Measurements from ENCODE around the gene ARAF.
A peak's percentile ranks its signal among the peaks of the same experiment; 100 is the strongest.

The ARAF gene

GRCh38 chrX:47539860-47540259, 21.1 kb upstream of the ARAF start:
- no peaks in the 10 kb centered on the region for H3K27me3 ChIP-seq (ENCODE audit: low read depth, low read length)
- no peaks in the 10 kb centered on the region for H3K36me3 ChIP-seq (ENCODE audit: control insufficient read depth in 1 of 2, insufficient read depth in 2 of 2, low read length in 2 of 2)
- no peak overlapping the region for H3K4me3 ChIP-seq (ENCODE audit: low read depth in 1 of 2, low read length in 2 of 2)
- H3K9me3 ChIP-seq (ENCODE audit: control insufficient read depth in 1 of 2, low read length in 2 of 2) = no peaks in the 10 kb centered on the region
- H3K27ac ChIP-seq (ENCODE audit: low read length) = no peak overlapping the region
- H3K4me1 ChIP-seq (ENCODE audit: control insufficient read depth in 1 of 2, insufficient read depth in 2 of 2, low read length in 2 of 2) = peaks cover 0 to 7% of the 10 kb centered on the region in 2 donors

- Histone ChIP-seq H3K27me3 (ENCODE audit: low read depth, low read length) (no peaks in the 10 kb centered on the region), H3K36me3 (ENCODE audit: control insufficient read depth in 1 of 2, insufficient read depth in 2 of 2, low read length in 2 of 2) (no peaks in the 10 kb centered on the region), H3K4me1 (ENCODE audit: control insufficient read depth in 1 of 2, insufficient read depth in 2 of 2, low read length in 2 of 2) (peaks cover 0 to 7% of the 10 kb centered on the region in 2 donors), H3K27ac (ENCODE audit: low read length) (peak overlapping the region; percentile 39), H3K9me3 (ENCODE audit: control insufficient read depth in 1 of 2, low read length in 2 of 2) (no peaks in the 10 kb centered on the region), H3K4me3 (ENCODE audit: low read depth in 1 of 2, low read length in 2 of 2) (no peak overlapping the region)
These were observed 20.1 kb upstream of the ARAF start for GRCh38 chrX:47540754-47541538.

GRCh38 chrX:47543496-47543895, 17.5 kb upstream of the ARAF start:
- Histone ChIP-seq H3K4me3 (ENCODE audit: low read depth in 1 of 2, low read length in 2 of 2) (no peak overlapping the region), H3K9me3 (ENCODE audit: control insufficient read depth in 1 of 2, low read length in 2 of 2) (no peaks in the 10 kb centered on the region), H3K27ac (ENCODE audit: low read length) (no peak overlapping the region), H3K4me1 (ENCODE audit: control insufficient read depth in 1 of 2, insufficient read depth in 2 of 2, low read length in 2 of 2) (peaks cover 0 to 7% of the 10 kb centered on the region in 2 donors), H3K27me3 (ENCODE audit: low read depth, low read length) (no peaks in the 10 kb centered on the region), H3K36me3 (ENCODE audit: control insufficient read depth in 1 of 2, insufficient read depth in 2 of 2, low read length in 2 of 2) (no peaks in the 10 kb centered on the region)

- no peaks in the 10 kb centered on the region for H3K4me1 ChIP-seq (ENCODE audit: control insufficient read depth in 1 of 2, insufficient read depth in 2 of 2, low read length in 2 of 2)
- no peaks in the 10 kb centered on the region for H3K9me3 ChIP-seq (ENCODE audit: control insufficient read depth in 1 of 2, low read length in 2 of 2)
- H3K27me3 ChIP-seq (ENCODE audit: low read depth, low read length) = no peaks in the 10 kb centered on the region
- peak overlapping the region; percentile 44 to 50 for H3K4me3 ChIP-seq (ENCODE audit: low read depth in 1 of 2, low read length in 2 of 2)
- peak overlapping the region; percentile 82 for H3K27ac ChIP-seq (ENCODE audit: low read length)
- H3K36me3 ChIP-seq (ENCODE audit: control insufficient read depth in 1 of 2, insufficient read depth in 2 of 2, low read length in 2 of 2) = no peaks in the 10 kb centered on the region
These were observed 4.9 kb upstream of the ARAF start for GRCh38 chrX:47556045-47556623.

GRCh38 chrX:47558436-47558835, 2.6 kb upstream of the ARAF start:
- Histone ChIP-seq H3K9me3 (ENCODE audit: control insufficient read depth in 1 of 2, low read length in 2 of 2) (no peaks in the 10 kb centered on the region), H3K4me3 (ENCODE audit: low read depth in 1 of 2, low read length in 2 of 2) (no peak overlapping the region), H3K4me1 (ENCODE audit: control insufficient read depth in 1 of 2, insufficient read depth in 2 of 2, low read length in 2 of 2) (peaks cover 0 to 13% of the 10 kb centered on the region in 2 donors), H3K36me3 (ENCODE audit: control insufficient read depth in 1 of 2, insufficient read depth in 2 of 2, low read length in 2 of 2) (peaks cover 6 to 7% of the 10 kb centered on the region in 2 donors), H3K27ac (ENCODE audit: low read length) (no peak overlapping the region), H3K27me3 (ENCODE audit: low read depth, low read length) (no peaks in the 10 kb centered on the region)

- Histone ChIP-seq H3K27ac (ENCODE audit: low read length) (peak overlapping the region; percentile 88), H3K4me3 (ENCODE audit: low read depth in 1 of 2, low read length in 2 of 2) (peak overlapping the region; percentile 63 to 79)
These were observed 649 bp upstream of the ARAF start for GRCh38 chrX:47560179-47560933.

GRCh38 chrX:47561659-47562151, 700 bp downstream of the ARAF start:
- H3K9me3 ChIP-seq (ENCODE audit: control insufficient read depth in 1 of 2, low read length in 2 of 2) = no peaks in the 10 kb centered on the region
- no peaks in the 10 kb centered on the region for H3K27me3 ChIP-seq (ENCODE audit: low read depth, low read length)
- H3K4me1 ChIP-seq (ENCODE audit: control insufficient read depth in 1 of 2, insufficient read depth in 2 of 2, low read length in 2 of 2) = peaks cover 0 to 13% of the 10 kb centered on the region in 2 donors
- H3K36me3 ChIP-seq (ENCODE audit: control insufficient read depth in 1 of 2, insufficient read depth in 2 of 2, low read length in 2 of 2) = peaks cover 18 to 27% of the 10 kb centered on the region in 2 donors
- H3K4me3 ChIP-seq (ENCODE audit: low read depth in 1 of 2, low read length in 2 of 2) = peak overlapping the region; percentile 63 to 79
- H3K27ac ChIP-seq (ENCODE audit: low read length) = peak overlapping the region; percentile 45

More at GRCh38 chrX:47560179-47560933, 649 bp upstream of the ARAF start:
- H3K27me3 ChIP-seq (ENCODE audit: low read depth, low read length) = no peaks in the 10 kb centered on the region
- no peaks in the 10 kb centered on the region for H3K9me3 ChIP-seq (ENCODE audit: control insufficient read depth in 1 of 2, low read length in 2 of 2)
- peaks cover 0 to 13% of the 10 kb centered on the region in 2 donors for H3K4me1 ChIP-seq (ENCODE audit: control insufficient read depth in 1 of 2, insufficient read depth in 2 of 2, low read length in 2 of 2)
- H3K36me3 ChIP-seq (ENCODE audit: control insufficient read depth in 1 of 2, insufficient read depth in 2 of 2, low read length in 2 of 2) = peaks cover 18 to 23% of the 10 kb centered on the region in 2 donors

GRCh38 chrX:47562615-47563243, 1.7 kb downstream of the ARAF start:
- Histone ChIP-seq H3K9me3 (ENCODE audit: control insufficient read depth in 1 of 2, low read length in 2 of 2) (no peaks in the 10 kb centered on the region), H3K4me3 (ENCODE audit: low read depth in 1 of 2, low read length in 2 of 2) (no peak overlapping the region), H3K4me1 (ENCODE audit: control insufficient read depth in 1 of 2, insufficient read depth in 2 of 2, low read length in 2 of 2) (peaks cover 0 to 13% of the 10 kb centered on the region in 2 donors), H3K27ac (ENCODE audit: low read length) (no peak overlapping the region), H3K36me3 (ENCODE audit: control insufficient read depth in 1 of 2, insufficient read depth in 2 of 2, low read length in 2 of 2) (peaks cover 24 to 37% of the 10 kb centered on the region in 2 donors), H3K27me3 (ENCODE audit: low read depth, low read length) (no peaks in the 10 kb centered on the region)

- H3K36me3 ChIP-seq (ENCODE audit: control insufficient read depth in 1 of 2, insufficient read depth in 2 of 2, low read length in 2 of 2) = peaks cover 25 to 48% of the 10 kb centered on the region in 2 donors
- H3K9me3 ChIP-seq (ENCODE audit: control insufficient read depth in 1 of 2, low read length in 2 of 2) = no peaks in the 10 kb centered on the region
- no peak overlapping the region for H3K27ac ChIP-seq (ENCODE audit: low read length)
- no peak overlapping the region for H3K4me3 ChIP-seq (ENCODE audit: low read depth in 1 of 2, low read length in 2 of 2)
- peaks cover 0 to 13% of the 10 kb centered on the region in 2 donors for H3K4me1 ChIP-seq (ENCODE audit: control insufficient read depth in 1 of 2, insufficient read depth in 2 of 2, low read length in 2 of 2)
- no peaks in the 10 kb centered on the region for H3K27me3 ChIP-seq (ENCODE audit: low read depth, low read length)
These were observed 2.9 kb downstream of the ARAF start for GRCh38 chrX:47563801-47564315.

GRCh38 chrX:47564438-47565085, 3.6 kb downstream of the ARAF start:
- peaks cover 31 to 55% of the 10 kb centered on the region in 2 donors for H3K36me3 ChIP-seq (ENCODE audit: control insufficient read depth in 1 of 2, insufficient read depth in 2 of 2, low read length in 2 of 2)
- no peak overlapping the region for H3K27ac ChIP-seq (ENCODE audit: low read length)
- H3K4me3 ChIP-seq (ENCODE audit: low read depth in 1 of 2, low read length in 2 of 2) = no peak overlapping the region
- H3K4me1 ChIP-seq (ENCODE audit: control insufficient read depth in 1 of 2, insufficient read depth in 2 of 2, low read length in 2 of 2) = peaks cover 0 to 13% of the 10 kb centered on the region in 2 donors
- H3K9me3 ChIP-seq (ENCODE audit: control insufficient read depth in 1 of 2, low read length in 2 of 2) = no peaks in the 10 kb centered on the region
- no peaks in the 10 kb centered on the region for H3K27me3 ChIP-seq (ENCODE audit: low read depth, low read length)
